Retinal pigment epithelial cell (primary cell): ENCODE results near the gene TMEM158.

Source experiments
- DNase-seq: peaks from one replicate; pipeline ENCODE4 v3.0.0-alpha.2; 2010; ENCODE audit warnings: low read depth
- H3K4me3 ChIP-seq: 2 replicates; pipeline ENCODE4 v1.5.1; 2011; ENCODE audit warnings: mild to moderate bottlenecking, low read length, control low read depth, moderate library complexity
- TF ChIP-seq, protein P1 (sequence below): conservative IDR thresholded peaks from 2 replicates; pipeline ENCODE4 v1.5.1; 2011; ENCODE audit warnings: low read depth, low read length, control low read depth, inconsistent platforms

The TMEM158 gene

DNA sequence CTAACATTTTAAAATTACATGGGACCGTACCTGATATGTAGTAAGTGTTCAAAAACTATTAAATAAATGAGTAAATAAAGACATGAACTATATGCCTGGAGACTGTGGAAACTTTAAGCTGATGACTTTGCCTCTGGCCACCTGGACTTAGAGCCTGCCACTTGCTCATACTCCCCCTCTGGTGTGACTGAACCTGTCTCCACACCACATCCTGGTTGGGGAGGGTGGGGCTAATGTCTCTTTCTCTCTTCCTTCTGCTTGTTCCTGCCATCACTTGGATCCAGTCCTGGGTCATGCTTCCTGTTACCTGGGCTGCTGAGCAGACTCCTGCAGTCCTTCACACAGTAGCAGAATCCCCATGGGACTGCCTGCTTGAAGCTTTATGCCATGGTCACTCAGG is 8.2 kb upstream of the TMEM158 start:
- DNase-seq: no peak
- TF ChIP-seq, protein P1, sequence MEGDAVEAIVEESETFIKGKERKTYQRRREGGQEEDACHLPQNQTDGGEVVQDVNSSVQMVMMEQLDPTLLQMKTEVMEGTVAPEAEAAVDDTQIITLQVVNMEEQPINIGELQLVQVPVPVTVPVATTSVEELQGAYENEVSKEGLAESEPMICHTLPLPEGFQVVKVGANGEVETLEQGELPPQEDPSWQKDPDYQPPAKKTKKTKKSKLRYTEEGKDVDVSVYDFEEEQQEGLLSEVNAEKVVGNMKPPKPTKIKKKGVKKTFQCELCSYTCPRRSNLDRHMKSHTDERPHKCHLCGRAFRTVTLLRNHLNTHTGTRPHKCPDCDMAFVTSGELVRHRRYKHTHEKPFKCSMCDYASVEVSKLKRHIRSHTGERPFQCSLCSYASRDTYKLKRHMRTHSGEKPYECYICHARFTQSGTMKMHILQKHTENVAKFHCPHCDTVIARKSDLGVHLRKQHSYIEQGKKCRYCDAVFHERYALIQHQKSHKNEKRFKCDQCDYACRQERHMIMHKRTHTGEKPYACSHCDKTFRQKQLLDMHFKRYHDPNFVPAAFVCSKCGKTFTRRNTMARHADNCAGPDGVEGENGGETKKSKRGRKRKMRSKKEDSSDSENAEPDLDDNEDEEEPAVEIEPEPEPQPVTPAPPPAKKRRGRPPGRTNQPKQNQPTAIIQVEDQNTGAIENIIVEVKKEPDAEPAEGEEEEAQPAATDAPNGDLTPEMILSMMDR: no peak
- H3K4me3 ChIP-seq: no peak overlapping the region

DNA sequence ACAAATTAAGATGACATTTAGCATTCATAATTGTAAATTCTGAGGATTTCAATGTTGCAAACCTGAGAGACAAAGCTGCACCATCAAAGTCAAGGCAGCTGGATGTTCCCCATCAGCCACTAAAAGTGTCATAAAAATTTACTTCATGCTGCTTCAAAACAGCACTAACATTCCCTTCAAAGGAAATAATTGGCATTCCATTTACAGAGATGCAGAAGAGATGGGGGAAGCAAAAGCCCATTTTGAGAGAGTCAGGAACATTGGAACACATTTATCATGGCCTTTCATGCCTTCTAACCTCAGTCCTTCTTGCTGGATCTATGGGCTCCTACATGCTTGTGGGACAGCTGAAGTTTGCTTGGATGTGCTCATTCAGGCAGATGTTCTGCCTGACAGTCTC is 6.4 kb upstream of the TMEM158 start:
- no peak for DNase-seq
- H3K4me3 ChIP-seq: no peak overlapping the region
- TF ChIP-seq, protein P1: no peak

DNA sequence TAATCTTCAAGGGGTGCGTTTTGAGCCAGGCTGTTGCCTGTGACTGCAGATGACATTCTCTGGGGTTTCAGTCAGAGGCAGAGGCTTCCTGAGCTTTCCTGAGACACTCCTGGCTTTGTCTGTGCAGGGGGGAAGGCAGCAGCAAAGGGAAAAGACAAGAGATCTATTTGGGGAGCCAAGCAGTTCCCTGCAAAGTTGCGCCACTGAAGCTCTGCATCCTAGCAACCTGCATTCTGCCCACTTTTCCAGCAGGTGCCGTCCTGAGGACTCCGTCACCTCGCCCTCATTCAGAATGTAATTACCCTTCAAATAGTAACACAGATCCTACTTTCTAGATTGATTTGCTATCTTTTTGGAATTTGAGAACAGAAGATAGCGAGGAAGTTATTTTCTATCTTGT is 1.9 kb upstream of the TMEM158 start:
- no peak for DNase-seq
- H3K4me3 ChIP-seq: no peak overlapping the region
- TF ChIP-seq, protein P1: no peak

DNA sequence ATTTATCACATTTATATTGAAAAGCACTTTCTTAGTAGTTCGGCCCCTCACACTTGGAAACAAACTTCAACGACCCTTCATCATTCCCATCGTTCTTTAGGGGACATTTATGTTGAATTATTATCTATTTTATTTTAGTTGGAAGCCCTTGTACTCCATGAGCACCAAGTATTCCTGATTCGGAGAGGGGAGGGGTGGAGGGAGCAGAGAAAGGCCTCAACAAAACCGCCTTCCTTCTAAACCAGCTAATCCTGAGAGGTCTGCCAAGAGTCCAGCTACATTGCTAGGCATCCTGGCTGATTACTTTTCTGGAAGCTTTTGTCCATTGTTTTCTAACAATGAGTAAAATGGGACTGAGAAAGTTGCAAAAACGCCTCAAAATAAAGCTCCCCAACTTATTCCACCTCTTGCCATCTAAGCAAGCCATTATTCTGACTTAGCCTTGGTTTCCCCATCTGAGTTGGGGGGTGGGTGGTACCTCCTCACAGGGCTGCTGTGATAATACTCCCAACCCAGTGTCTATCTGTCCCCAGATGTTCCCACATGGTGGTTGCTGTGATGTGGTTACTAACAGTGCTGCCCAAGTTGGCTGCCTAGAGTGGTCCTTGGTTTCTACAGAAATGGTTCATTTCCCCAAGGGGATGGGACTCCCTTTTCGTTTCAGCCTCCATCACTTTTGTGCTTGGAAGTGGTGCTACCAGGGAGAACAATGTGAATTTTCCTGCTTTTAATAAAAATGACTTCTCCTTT is 1.2 kb upstream of the TMEM158 start:
- DNase-seq: no peak
- TF ChIP-seq, protein P1: no peak
- H3K4me3 ChIP-seq: no peak overlapping the region

DNA sequence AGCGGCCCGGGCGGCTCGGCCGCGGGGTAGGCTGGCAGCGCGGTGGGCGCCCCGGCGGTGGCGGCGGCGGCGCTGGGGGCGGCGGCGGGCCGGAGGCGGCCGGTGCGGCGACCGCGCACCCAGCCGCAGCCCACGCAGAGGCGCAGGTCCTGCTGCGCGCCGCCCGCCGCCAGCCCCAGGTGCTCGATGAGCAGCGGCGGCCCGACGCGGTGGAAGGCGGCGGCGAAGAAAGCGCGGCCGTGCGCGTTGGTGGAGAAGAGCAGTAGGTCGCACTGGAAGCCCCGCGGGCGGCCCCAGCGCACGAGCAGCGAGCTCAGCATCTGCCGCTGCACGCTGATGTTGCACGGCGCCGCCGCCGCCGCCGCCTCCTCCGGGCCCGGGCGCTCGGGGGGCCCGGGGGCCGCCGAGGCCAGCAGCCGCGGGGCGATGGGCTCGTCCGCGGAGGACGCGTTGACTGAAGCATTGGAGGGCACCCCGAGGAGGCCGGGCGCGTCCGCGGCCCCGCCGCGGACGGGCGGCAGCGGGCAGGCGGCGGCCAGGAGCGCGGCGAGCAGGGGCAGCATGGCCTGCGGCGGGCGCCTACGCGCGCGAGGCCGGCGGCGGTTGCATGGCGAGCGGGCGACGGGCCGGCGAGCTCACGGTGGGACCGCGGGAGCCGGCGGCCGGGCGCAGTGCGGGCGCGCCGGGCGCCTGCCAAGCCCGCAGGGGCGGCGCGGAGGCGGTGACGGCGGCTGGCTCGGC is 452 bp downstream of the TMEM158 start:
- H3K4me3 ChIP-seq: peak overlapping the region; percentile 66
- DNase-seq: no peak

DNA sequence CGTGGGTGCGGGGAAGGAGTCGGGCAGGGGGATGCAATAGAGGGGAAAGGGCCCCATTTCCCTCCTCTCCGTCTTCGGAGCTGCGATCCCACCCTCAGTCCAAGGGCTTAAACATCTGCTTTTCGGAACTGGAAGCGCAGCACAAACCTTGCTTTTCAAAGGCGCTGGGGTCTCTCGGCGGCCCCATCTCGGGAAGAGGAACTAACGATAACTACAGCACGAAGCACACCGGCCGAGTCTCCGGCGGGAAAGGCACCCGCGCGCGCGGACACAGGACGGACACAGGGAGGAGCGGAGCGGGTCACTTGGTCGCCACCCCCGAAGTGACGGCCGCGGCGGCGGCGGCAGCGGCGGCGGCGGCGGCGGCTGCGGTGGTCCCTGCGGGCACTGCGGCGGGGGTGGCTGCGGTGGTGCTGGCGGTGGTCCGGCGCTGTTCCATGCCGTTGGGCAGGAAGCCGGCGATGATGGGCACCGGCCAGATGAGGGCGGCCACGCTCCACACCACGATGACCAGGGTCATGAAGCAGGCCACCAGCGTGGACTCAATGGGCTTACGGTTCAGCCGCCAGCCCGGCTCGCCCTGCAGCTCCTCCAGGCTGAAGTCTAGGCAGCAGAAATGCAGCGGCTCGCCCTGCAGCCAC is 1.1 kb downstream of the TMEM158 start:
- TF ChIP-seq, protein P1: peak; percentile 49
- no peak for DNase-seq
- peak overlapping the region; percentile 66 for H3K4me3 ChIP-seq

More for the DNA sequence above, 452 bp downstream of the TMEM158 start:
- TF ChIP-seq, protein P1: no peak
